Mesenchymal stem cell (in vitro differentiated cells and primary cell): ENCODE measurements around the gene CRHR2.
A peak's percentile ranks its signal among the peaks of the same experiment; 100 is the strongest.

Experiments used
- DNase-seq: peaks from one replicate; pipeline ENCODE4 v3.0.0-alpha.2; 2013
- H2AFZ ChIP-seq: one replicate; pipeline ENCODE4 v1.6.1; 2013; ENCODE audit warnings: low read depth, mild to moderate bottlenecking, control low read depth, inconsistent platforms, low read length, moderate library complexity
- H2AK5ac ChIP-seq: 2 replicates; pipeline ENCODE4 v1.6.1; 2013; ENCODE audit warnings: low read length, moderate library complexity, mild to moderate bottlenecking, inconsistent platforms; ENCODE audit not compliant: severe bottlenecking
- H2BK120ac ChIP-seq: one replicate; pipeline ENCODE4 v1.6.1; 2013; ENCODE audit warnings: low read depth, mild to moderate bottlenecking, inconsistent platforms, low read length, moderate library complexity
- H2BK12ac ChIP-seq, 2 experiments: one replicate each; pipeline ENCODE4 v1.6.1; 2013; ENCODE audit warnings: inconsistent platforms in 2 of 2, low read length in 2 of 2, mild to moderate bottlenecking in 2 of 2, moderate library complexity in 2 of 2, control low read depth in 1 of 2
- H2BK15ac ChIP-seq: one replicate; pipeline ENCODE4 v1.6.1; 2013; ENCODE audit warnings: mild to moderate bottlenecking, low read depth, inconsistent platforms; ENCODE audit not compliant: poor library complexity, severe bottlenecking
- H2BK5ac ChIP-seq: 2 replicates; pipeline ENCODE4 v1.6.1; 2013; ENCODE audit warnings: low read depth, mild to moderate bottlenecking, low read length, control low read depth, inconsistent platforms; ENCODE audit not compliant: poor library complexity, severe bottlenecking
- H3K14ac ChIP-seq, 2 experiments: one replicate each; pipeline ENCODE4 v1.6.1; 2013; ENCODE audit warnings: inconsistent platforms in 2 of 2, low read length in 2 of 2, control low read depth in 1 of 2, mild to moderate bottlenecking in 1 of 2, moderate library complexity in 1 of 2
- H3K18ac ChIP-seq, 2 experiments: one replicate each; pipeline ENCODE4 v1.6.1; 2013; ENCODE audit warnings: inconsistent platforms in 2 of 2, low read length in 2 of 2, control low read depth in 1 of 2, low read depth in 1 of 2, mild to moderate bottlenecking in 1 of 2
- H3K23ac ChIP-seq, 2 experiments: one replicate each; pipeline ENCODE4 v1.6.1; 2013; ENCODE audit warnings: inconsistent platforms in 2 of 2, low read length in 2 of 2, mild to moderate bottlenecking in 2 of 2, moderate library complexity in 2 of 2, control low read depth in 1 of 2
- H3K27ac ChIP-seq: 2 replicates; pipeline ENCODE4 v1.5.1; 2013; ENCODE audit warnings: mild to moderate bottlenecking, moderate library complexity, low read length, control low read depth, inconsistent platforms; ENCODE audit not compliant: poor library complexity, severe bottlenecking
- H3K27me3 ChIP-seq, 2 experiments: 2 replicates each; pipeline versions ENCODE4 v1.6.1 to v1.7.0; 2013; ENCODE audit warnings: low read length in 2 of 2, mild to moderate bottlenecking in 2 of 2, moderate library complexity in 2 of 2, control low read depth in 1 of 2, inconsistent platforms in 1 of 2; ENCODE audit not compliant: control insufficient read depth in 1 of 2, insufficient read depth in 1 of 2
- H3K36me3 ChIP-seq, 2 experiments: 2 replicates each; pipeline versions ENCODE4 v1.6.1 to v1.7.0; 2013; ENCODE audit warnings: low read length in 2 of 2, control low read depth in 1 of 2, inconsistent platforms in 1 of 2, low read depth in 1 of 2, mild to moderate bottlenecking in 1 of 2; ENCODE audit not compliant: insufficient read depth in 2 of 2, control insufficient read depth in 1 of 2
- H3K4ac ChIP-seq, 2 experiments: one replicate each; pipeline ENCODE4 v1.6.1; 2013; ENCODE audit warnings: inconsistent platforms in 2 of 2, low read length in 2 of 2, mild to moderate bottlenecking in 2 of 2, moderate library complexity in 2 of 2, control low read depth in 1 of 2, low read depth in 1 of 2
- H3K4me1 ChIP-seq: 2 replicates; pipeline ENCODE4 v1.6.1; 2013; ENCODE audit warnings: low read depth, low read length, control low read depth; ENCODE audit not compliant: control insufficient read depth, insufficient read depth
- H3K4me2 ChIP-seq: 2 replicates; pipeline ENCODE4 v1.6.1; 2013; ENCODE audit warnings: low read length, mild to moderate bottlenecking, inconsistent platforms; ENCODE audit not compliant: poor library complexity, severe bottlenecking
- H3K4me3 ChIP-seq, 2 experiments: 2 replicates each; pipeline versions ENCODE4 v1.5.1 to v1.7.0; 2013; ENCODE audit warnings: low read length in 2 of 2, mild to moderate bottlenecking in 2 of 2, control low read depth in 1 of 2, low read depth in 1 of 2; ENCODE audit not compliant: insufficient read depth in 1 of 2
- H3K79me1 ChIP-seq: replicated peaks from 2 replicates; pipeline ENCODE4 v1.6.1; 2013; ENCODE audit warnings: mild to moderate bottlenecking, control low read depth, low read length, inconsistent platforms; ENCODE audit not compliant: poor library complexity, severe bottlenecking
- H3K9ac ChIP-seq: 2 replicates; pipeline ENCODE4 v1.7.0; 2013; ENCODE audit warnings: mild to moderate bottlenecking, low read length, moderate library complexity
- H3K9me3 ChIP-seq: 2 replicates; pipeline ENCODE4 v1.7.0; 2013; ENCODE audit warnings: mild to moderate bottlenecking, low read length; ENCODE audit not compliant: control insufficient read depth
- H4K8ac ChIP-seq: one replicate; pipeline ENCODE4 v1.6.1; 2013; ENCODE audit warnings: inconsistent platforms, mild to moderate bottlenecking, low read length, moderate library complexity
- H4K91ac ChIP-seq: one replicate; pipeline ENCODE4 v1.6.1; 2013; ENCODE audit warnings: mild to moderate bottlenecking, low read length, inconsistent platforms
- WGBS: methylation state at CpG from one replicate; pipeline ENCODE4 v1.1.7; 2013; ENCODE audit warnings: mixed read lengths; 5-methylcytosine and 5-hydroxymethylcytosine counted together

Gene CRHR2

GRCh38 chr7:30635798-30636197 is 46.5 kb downstream of the CRHR2 start:
- Histone ChIP-seq H3K79me1 (peaks cover 20% of the 10 kb centered on the region), H2BK15ac (no peak overlapping the region), H3K4me2 (no peak overlapping the region), H3K4me3 (no peak overlapping the region), H3K36me3 (peaks cover 23 to 56% of the 10 kb centered on the region in 2 experiments), H3K27me3 (no peaks in the 10 kb centered on the region), H3K14ac (no peak overlapping the region), H4K91ac (no peak overlapping the region), H3K23ac (no peak overlapping the region), H3K9me3 (no peaks in the 10 kb centered on the region), H2AFZ (no peak overlapping the region), H3K9ac (no peak overlapping the region), H2BK12ac (no peak overlapping the region), H3K18ac (no peak overlapping the region), H2BK120ac (no peak overlapping the region), H3K27ac (no peak overlapping the region), H4K8ac (no peak overlapping the region), H2AK5ac (no peak overlapping the region), H2BK5ac (no peak overlapping the region), H3K4me1 (peaks cover 2% of the 10 kb centered on the region), H3K4ac (no peak overlapping the region)
- no peak for DNase-seq
- 95% methylated on average over 6 of the region's 6 CpGs for WGBS

GRCh38 chr7:30634634-30635201 is 47.5 kb downstream of the CRHR2 start:
- H2BK15ac ChIP-seq = no peak overlapping the region
- H4K91ac ChIP-seq = no peak overlapping the region
- no peak overlapping the region for H3K23ac ChIP-seq
- H3K4me1 ChIP-seq = peaks cover 2% of the 10 kb centered on the region
- H3K14ac ChIP-seq = no peak overlapping the region
- H2BK12ac ChIP-seq = no peak overlapping the region
- H2BK120ac ChIP-seq = no peak overlapping the region
- DNase-seq = no peak
- no peak overlapping the region for H3K4ac ChIP-seq
- no peak overlapping the region for H3K9ac ChIP-seq
- no peaks in the 10 kb centered on the region for H3K27me3 ChIP-seq
- H4K8ac ChIP-seq = no peak overlapping the region
- WGBS = 92% methylated on average over 3 of the region's 6 CpGs
- no peak overlapping the region for H2BK5ac ChIP-seq
- peaks cover 26 to 67% of the 10 kb centered on the region in 2 experiments for H3K36me3 ChIP-seq
- no peak overlapping the region for H3K18ac ChIP-seq
- H3K4me3 ChIP-seq = no peak overlapping the region
- H3K27ac ChIP-seq = no peak overlapping the region
- no peak overlapping the region for H2AK5ac ChIP-seq
- peaks cover 20% of the 10 kb centered on the region for H3K79me1 ChIP-seq
- H3K4me2 ChIP-seq = no peak overlapping the region
- no peaks in the 10 kb centered on the region for H3K9me3 ChIP-seq
- H2AFZ ChIP-seq = no peak overlapping the region

- Histone ChIP-seq H3K14ac (no peak overlapping the region), H4K8ac (peak overlapping the region; percentile 55), H2AK5ac (no peak overlapping the region), H3K4me1 (peaks cover 2% of the 10 kb centered on the region), H3K4me3 (no peak overlapping the region), H2BK120ac (no peak overlapping the region), H2AFZ (no peak overlapping the region), H3K4me2 (no peak overlapping the region), H4K91ac (no peak overlapping the region), H3K9me3 (no peaks in the 10 kb centered on the region), H3K23ac (no peak overlapping the region), H3K27me3 (no peaks in the 10 kb centered on the region), H3K27ac (no peak overlapping the region), H3K36me3 (peaks cover 26 to 72% of the 10 kb centered on the region in 2 experiments), H3K18ac (no peak overlapping the region), H2BK15ac (no peak overlapping the region), H3K4ac (no peak overlapping the region), H2BK5ac (no peak overlapping the region), H2BK12ac (no peak overlapping the region), H3K9ac (no peak overlapping the region), H3K79me1 (peaks cover 22% of the 10 kb centered on the region)
- DNase-seq = no peak
- 100% methylated on average over 1 of the region's 1 CpG for WGBS
These were observed 48.0 kb downstream of the CRHR2 start for GRCh38 chr7:30634193-30634626.

- WGBS = 98% methylated on average over 2 of the region's 3 CpGs
- Histone ChIP-seq H3K27me3 (no peaks in the 10 kb centered on the region), H2AFZ (no peak overlapping the region), H4K91ac (no peak overlapping the region), H2BK15ac (no peak overlapping the region), H3K9me3 (no peaks in the 10 kb centered on the region), H2BK12ac (no peak overlapping the region), H3K9ac (no peak overlapping the region), H3K36me3 (peaks cover 27 to 82% of the 10 kb centered on the region in 2 experiments), H2BK5ac (no peak overlapping the region), H3K4me1 (peaks cover 2% of the 10 kb centered on the region), H3K18ac (no peak overlapping the region), H3K23ac (no peak overlapping the region), H3K4me2 (no peak overlapping the region), H2AK5ac (no peak overlapping the region), H3K4ac (no peak overlapping the region), H4K8ac (no peak overlapping the region), H2BK120ac (no peak overlapping the region), H3K27ac (no peak overlapping the region), H3K79me1 (peaks cover 23% of the 10 kb centered on the region), H3K14ac (no peak overlapping the region), H3K4me3 (no peak overlapping the region)
- no peak for DNase-seq
These were observed 49.0 kb downstream of the CRHR2 start for GRCh38 chr7:30633223-30633622.
